GM12874 (cell line): Measurements from ENCODE around the gene APEX1.

Experiments used
- CTCF ChIP-seq: IDR thresholded peaks from 2 replicates; pipeline ENCODE4 v1.5.1; 2011; ENCODE audit warnings: low read depth, mild to moderate bottlenecking, control low read depth, low read length, moderate library complexity; ENCODE audit not compliant: insufficient read depth

Gene APEX1

GRCh38 chr14:20438664-20439063, 16.4 kb upstream of the APEX1 start:
- TF ChIP-seq CTCF: no peak

- TF ChIP-seq CTCF: no peak
These were observed 14.6 kb upstream of the APEX1 start for GRCh38 chr14:20440465-20440864.

GRCh38 chr14:20440882-20441281, 14.1 kb upstream of the APEX1 start:
- no peak for TF ChIP-seq CTCF

- no peak for TF ChIP-seq CTCF
These were observed 13.6 kb upstream of the APEX1 start for GRCh38 chr14:20441461-20441860.

GRCh38 chr14:20446889-20447288, 8.1 kb upstream of the APEX1 start:
- TF ChIP-seq CTCF: no peak

DNA sequence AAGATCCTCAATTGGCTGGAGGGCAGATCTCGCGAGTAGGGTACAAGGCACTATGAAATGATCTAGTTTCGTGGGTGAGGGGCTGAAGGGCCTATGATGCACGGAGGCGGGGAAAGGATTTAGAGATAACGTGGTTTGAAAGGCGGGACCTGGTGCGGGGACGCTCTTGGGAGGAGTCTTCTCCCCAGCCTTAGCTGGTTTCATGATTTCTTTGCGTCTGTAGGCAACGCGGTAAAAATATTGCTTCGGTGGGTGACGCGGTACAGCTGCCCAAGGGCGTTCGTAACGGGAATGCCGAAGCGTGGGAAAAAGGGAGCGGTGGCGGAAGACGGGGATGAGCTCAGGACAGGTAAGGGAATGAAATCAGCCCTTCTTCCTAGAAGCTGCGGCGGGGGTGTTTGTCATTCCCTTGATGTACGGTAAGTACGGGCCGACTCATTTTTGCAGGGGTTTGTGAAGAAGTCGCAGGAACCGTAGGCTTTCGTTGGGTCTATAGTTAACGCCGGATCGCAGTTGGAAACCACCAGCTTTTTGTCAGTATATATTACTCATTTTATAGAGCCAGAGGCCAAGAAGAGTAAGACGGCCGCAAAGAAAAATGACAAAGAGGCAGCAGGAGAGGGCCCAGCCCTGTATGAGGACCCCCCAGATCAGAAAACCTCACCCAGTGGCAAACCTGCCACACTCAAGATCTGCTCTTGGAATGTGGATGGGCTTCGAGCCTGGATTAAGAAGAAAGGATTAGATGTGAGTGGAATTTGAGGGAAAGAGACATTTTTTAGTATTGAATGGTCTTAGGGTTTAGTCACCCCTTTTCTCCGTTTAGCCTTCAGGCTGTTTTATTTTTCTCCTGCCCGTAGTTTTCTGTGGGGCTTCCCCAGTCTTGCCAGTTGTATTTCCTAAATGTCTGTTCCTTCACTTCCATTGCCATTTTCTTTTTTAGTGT, 602 bp downstream of the APEX1 start:
- no peak for TF ChIP-seq CTCF

- TF ChIP-seq CTCF: no peak
These were observed 1.9 kb downstream of the APEX1 start for GRCh38 chr14:20456971-20457370.
